ENCODE results near the gene HPD. TPM values are rescaled to one million over a fixed set of nuclear protein-coding genes. Genes with fewer than 3 reads are reported as not detected.
"Not testable (repeated sequence)": the region's sequence is repeated elsewhere in the genome, so short reads cannot be mapped to it uniquely, and the experiment has no call there.

The HPD gene
- total RNA-seq, 1 donor from 2014 or later: not detected

DNA sequence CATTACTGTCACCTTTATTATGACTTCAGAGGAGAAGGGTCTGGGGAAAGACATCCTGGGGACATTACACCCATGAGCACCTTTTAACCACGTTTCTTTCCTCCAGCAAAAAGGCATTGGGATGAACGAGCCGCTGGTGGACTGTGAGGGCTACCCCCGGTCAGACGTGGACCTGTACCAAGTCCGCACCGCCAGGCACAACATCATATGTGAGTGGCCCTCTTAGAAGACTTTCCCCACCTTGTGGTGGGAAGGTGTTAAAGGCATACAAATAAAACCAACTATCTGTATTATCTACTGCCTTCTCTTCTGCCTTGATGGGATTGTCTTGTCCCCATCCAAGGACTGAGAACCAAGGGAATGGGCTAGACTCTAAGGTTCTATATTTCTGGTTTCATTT, 36.0 kb upstream of the HPD start:
- H3K27ac Mint-ChIP-seq: no peak overlapping the region
- H3K27me3 Mint-ChIP-seq: no peaks in the 10 kb centered on the region
- intact Hi-C loops (cut with micrococcal nuclease): no loop called here
- H3K36me3 Mint-ChIP-seq (ENCODE audit: low read depth): peaks cover 53% of the 10 kb centered on the region
- no peak for TF ChIP-seq CTCF (IDR thresholded peaks at IDR 0.05)
- no peaks in the 10 kb centered on the region for H3K9me3 Mint-ChIP-seq
- no peak overlapping the region for H3K4me3 Mint-ChIP-seq
- H3K4me1 Mint-ChIP-seq: peaks cover 14% of the 10 kb centered on the region
- ATAC-seq (ENCODE audit: low read depth) (no peak), DNase-seq (no peak)
- POLR2A ChIA-PET: no interaction called here
- CTCF ChIA-PET: interaction anchor here (1.4 to 3.3 kb wide), 2 partner anchors 100 kb away, joined by 7 to 30 read pairs; partner anchors contain the start of gene RHOF

DNA sequence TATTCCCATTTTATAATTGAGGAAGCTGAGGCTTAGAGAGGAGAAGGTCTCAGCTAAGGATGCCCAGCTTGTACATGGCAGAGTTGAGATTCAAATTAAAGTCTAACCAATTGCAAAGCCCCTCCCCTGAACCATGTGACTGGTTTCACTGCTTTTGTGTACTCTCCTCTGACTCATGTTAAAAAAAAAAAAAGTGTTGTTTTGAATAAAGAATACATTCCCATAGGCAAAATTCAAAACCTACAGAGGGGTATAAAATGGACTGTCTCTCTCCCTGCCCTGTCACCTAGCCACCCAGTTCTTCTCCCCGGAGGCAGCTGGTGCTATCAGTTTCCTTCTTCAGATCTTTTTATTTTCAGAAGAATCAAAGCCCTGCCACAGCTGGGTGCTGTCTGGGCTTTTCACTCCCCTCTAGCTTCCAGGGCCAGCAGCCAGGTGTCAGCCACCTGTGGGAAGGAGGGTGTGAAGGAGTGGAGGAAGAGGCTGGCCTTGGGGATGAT, 35.4 kb upstream of the HPD start:
- ATAC-seq (ENCODE audit: low read depth) (no peak), DNase-seq (no peak)
- Mint-ChIP-seq H3K4me3 (no peak overlapping the region), H3K4me1 (peaks cover 20% of the 10 kb centered on the region), H3K27me3 (no peaks in the 10 kb centered on the region), H3K9me3 (no peaks in the 10 kb centered on the region), H3K36me3 (ENCODE audit: low read depth) (peaks cover 47% of the 10 kb centered on the region), H3K27ac (no peak overlapping the region)
- ChIA-PET CTCF (interaction anchor here (3.3 kb wide), 1 partner anchor 99 kb away, joined by 30 read pairs; the partner anchor contains the start of gene RHOF), POLR2A (interaction anchor here (0.6 kb wide), 2 partner anchors 106 to 194 kb away, joined by 4 to 9 read pairs; no protein-coding TSS in a partner anchor)
- intact Hi-C loops (cut with micrococcal nuclease): no loop called here
- TF ChIP-seq CTCF (IDR thresholded peaks at IDR 0.05): no peak

GRCh38 chr12:121892673-121893561, 34.3 kb upstream of the HPD start:
- intact Hi-C loops (cut with micrococcal nuclease): no loop called here
- Mint-ChIP-seq H3K9me3 (no peaks in the 10 kb centered on the region), H3K27ac (no peak overlapping the region), H3K4me1 (peaks cover 30% of the 10 kb centered on the region), H3K36me3 (ENCODE audit: low read depth) (peaks cover 50% of the 10 kb centered on the region), H3K4me3 (no peak overlapping the region), H3K27me3 (no peaks in the 10 kb centered on the region)
- POLR2A ChIA-PET: interaction anchor here (0.6 to 1.2 kb wide), 2 partner anchors 91 to 105 kb away, joined by 3 to 4 read pairs; no protein-coding TSS in a partner anchor
- CTCF ChIA-PET: interaction anchor here (3.3 kb wide), 1 partner anchor 98 kb away, joined by 30 read pairs; the partner anchor contains the start of gene RHOF
- ATAC-seq (ENCODE audit: low read depth) (no peak), DNase-seq (no peak)
- no peak for TF ChIP-seq CTCF (IDR thresholded peaks at IDR 0.05)

DNA sequence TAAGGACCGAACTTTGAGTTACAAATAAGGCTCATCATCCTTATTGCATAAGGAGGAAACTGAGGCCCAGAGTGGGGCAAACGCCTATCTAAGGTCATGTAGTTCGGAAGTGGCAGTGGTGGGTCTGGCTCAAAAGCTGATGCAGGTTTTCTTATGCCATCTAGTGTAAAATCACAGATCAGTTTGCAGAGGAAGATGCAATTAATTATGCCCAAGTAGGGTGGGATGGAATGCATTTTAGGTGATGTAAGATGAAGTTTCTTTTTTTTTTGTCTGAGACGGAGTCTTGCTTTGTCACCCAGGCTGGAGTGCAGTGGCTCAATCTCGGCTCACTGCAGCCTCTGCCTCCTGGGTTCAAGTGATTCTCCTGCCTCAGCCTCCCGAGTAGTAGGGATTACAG, 31.0 kb upstream of the HPD start:
- not testable (repeated sequence) for H3K27me3 Mint-ChIP-seq; DNase-seq; H3K9me3 Mint-ChIP-seq; ATAC-seq (ENCODE audit: low read depth)
- ChIA-PET CTCF (interaction anchor here (0.8 to 2.6 kb wide), 4 partner anchors 88 to 117 kb away, joined by 3 to 47 read pairs (median 6); partner anchors contain the start of gene RHOF), POLR2A (interaction anchor here (1.8 to 2.3 kb wide), 2 partner anchors 51 to 95 kb away, joined by 9 to 25 read pairs; partner anchors contain the start of gene RHOF)
- peak overlapping the region; percentile 98 for H3K4me3 Mint-ChIP-seq
- peaks cover 33% of the 10 kb centered on the region for H3K4me1 Mint-ChIP-seq
- H3K36me3 Mint-ChIP-seq (ENCODE audit: low read depth): peaks cover 25% of the 10 kb centered on the region
- peak overlapping the region; percentile 98 for H3K27ac Mint-ChIP-seq
- intact Hi-C loops (cut with micrococcal nuclease): loop anchor here (1.0 to 5.0 kb wide), 4 partner anchors 50 to 637 kb away; partner anchors contain the start of genes KNTC1, RSRC2 and VPS33A

DNA sequence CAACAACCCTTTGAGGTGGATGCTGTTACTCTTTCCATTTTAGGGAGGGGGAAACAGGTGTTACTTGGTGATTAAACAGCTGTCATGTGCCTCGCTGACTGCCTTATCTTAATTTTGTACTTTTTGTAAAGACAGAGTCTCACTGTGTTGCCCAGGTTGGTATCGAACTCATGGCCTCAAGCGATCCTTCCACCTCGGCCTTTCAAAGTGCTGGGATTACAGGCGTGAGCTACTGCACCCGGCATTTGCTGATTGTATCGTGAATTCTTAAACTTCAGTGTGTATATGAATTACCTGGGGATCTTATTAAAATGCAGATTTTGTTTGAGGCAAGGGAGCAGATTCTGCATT, 30.6 kb upstream of the HPD start:
- peak overlapping the region; percentile 98 for H3K4me3 Mint-ChIP-seq
- ATAC-seq (ENCODE audit: low read depth) (no peak), DNase-seq (no peak)
- no peak for TF ChIP-seq CTCF (IDR thresholded peaks at IDR 0.05)
- H3K27me3 Mint-ChIP-seq: peaks cover 2% of the 10 kb centered on the region
- ChIA-PET CTCF (interaction anchor here (0.8 to 2.6 kb wide), 6 partner anchors 29 to 117 kb away, joined by 3 to 47 read pairs (median 6); partner anchors contain the start of genes CFAP251 and RHOF), POLR2A (interaction anchor here (0.9 to 2.3 kb wide), 7 partner anchors 51 to 337 kb away, joined by 3 to 25 read pairs (median 5); partner anchors contain the start of genes DIABLO and RHOF)
- H3K36me3 Mint-ChIP-seq (ENCODE audit: low read depth): peaks cover 22% of the 10 kb centered on the region
- no peaks in the 10 kb centered on the region for H3K9me3 Mint-ChIP-seq
- H3K4me1 Mint-ChIP-seq: peaks cover 33% of the 10 kb centered on the region
- intact Hi-C loops (cut with micrococcal nuclease): loop anchor here (1.0 to 5.0 kb wide), 4 partner anchors 50 to 638 kb away; partner anchors contain the start of genes KNTC1, RSRC2 and VPS33A
- H3K27ac Mint-ChIP-seq: peak overlapping the region; percentile 98
